COLO829 (cell line): Measurements from ENCODE around the gene GFRAL.

ENCODE experiments used
- DNase-seq: peaks from one replicate; pipeline ENCODE4 v3.0.0; 2012; ENCODE audit warnings: low spot score

Gene GFRAL

GRCh38 chr6:55433446-55434130 lies 106.3 kb downstream of the GFRAL start:
- DNase-seq, result no peak

- DNase-seq, result no peak
Measured at GRCh38 chr6:55437141-55437540, 109.9 kb downstream of the GFRAL start.

GRCh38 chr6:55438203-55438602 lies 110.9 kb downstream of the GFRAL start:
- DNase-seq, result no peak

- no peak for DNase-seq
Measured at GRCh38 chr6:55443238-55444134, 116.2 kb downstream of the GFRAL start.

- DNase-seq, result no peak
Measured at GRCh38 chr6:55445648-55446204, 118.5 kb downstream of the GFRAL start.

- no peak for DNase-seq
Measured at GRCh38 chr6:55447891-55448290, 120.6 kb downstream of the GFRAL start.

GRCh38 chr6:55448451-55448850 lies 121.2 kb downstream of the GFRAL start:
- DNase-seq, result no peak

GRCh38 chr6:55449225-55449624 lies 122.0 kb downstream of the GFRAL start:
- DNase-seq, result no peak

- DNase-seq, result no peak
Measured at GRCh38 chr6:55450005-55450404, 122.7 kb downstream of the GFRAL start.
